NCI-H146 treated with DMSO at 0.1 percent for 48 hours (cell line): ENCODE measurements around the gene EMID1.
A peak's percentile ranks its signal among the peaks of the same experiment; 100 is the strongest.
"Not testable (repeated sequence)": the region's sequence is repeated elsewhere in the genome, so short reads cannot be mapped to it uniquely, and the experiment has no call there.

ENCODE experiments used
- DNase-seq: peaks from one replicate; lab custom pipeline; 2025; ENCODE audit not compliant: unreplicated experiment; lab: John Stamatoyannopoulos, UW

EMID1 gene

DNA sequence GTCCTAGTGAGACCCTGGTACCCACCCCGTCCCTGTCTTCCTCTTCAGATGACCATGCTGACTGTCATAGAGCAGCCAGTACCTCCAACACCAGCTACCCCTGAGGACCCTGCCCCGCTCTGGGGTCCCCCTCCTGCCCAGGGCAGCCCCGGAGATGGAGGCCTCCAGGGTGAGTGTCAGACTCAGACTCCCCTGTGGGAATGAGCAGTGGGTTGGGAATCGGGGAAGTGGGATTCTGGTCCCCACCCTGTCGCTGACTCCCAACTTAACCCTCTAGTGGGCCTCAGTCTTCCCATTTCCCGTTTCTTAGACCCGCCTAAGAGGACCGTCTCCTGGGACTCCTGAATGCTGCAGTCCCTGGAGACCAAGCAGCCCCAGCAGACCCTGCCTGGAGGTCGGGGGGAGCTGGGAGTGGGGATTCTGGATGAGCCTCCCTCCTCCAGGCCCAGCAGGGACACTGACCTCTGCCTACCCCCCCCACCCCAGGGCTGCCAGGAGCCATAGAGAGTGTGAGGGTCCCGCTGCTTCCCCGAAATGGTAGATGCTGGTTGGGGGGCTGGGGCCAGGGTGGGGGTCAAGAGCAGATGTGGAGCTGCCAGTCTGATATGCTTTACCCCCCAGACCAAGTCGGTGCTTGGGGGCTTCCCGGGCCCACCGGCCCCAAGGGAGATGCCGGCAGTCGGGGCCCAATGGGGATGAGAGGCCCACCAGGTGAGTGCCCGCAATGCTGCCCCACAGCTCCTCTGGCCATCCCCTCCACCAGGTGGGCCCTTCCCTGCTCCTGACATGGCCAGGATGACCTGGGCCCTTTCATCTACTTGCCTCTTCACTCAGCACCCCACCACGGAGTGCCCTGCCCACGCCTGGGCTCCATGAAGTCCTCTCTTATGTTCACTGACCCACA, 25.5 kb downstream of the EMID1 start:
- no peak for DNase-seq

DNA sequence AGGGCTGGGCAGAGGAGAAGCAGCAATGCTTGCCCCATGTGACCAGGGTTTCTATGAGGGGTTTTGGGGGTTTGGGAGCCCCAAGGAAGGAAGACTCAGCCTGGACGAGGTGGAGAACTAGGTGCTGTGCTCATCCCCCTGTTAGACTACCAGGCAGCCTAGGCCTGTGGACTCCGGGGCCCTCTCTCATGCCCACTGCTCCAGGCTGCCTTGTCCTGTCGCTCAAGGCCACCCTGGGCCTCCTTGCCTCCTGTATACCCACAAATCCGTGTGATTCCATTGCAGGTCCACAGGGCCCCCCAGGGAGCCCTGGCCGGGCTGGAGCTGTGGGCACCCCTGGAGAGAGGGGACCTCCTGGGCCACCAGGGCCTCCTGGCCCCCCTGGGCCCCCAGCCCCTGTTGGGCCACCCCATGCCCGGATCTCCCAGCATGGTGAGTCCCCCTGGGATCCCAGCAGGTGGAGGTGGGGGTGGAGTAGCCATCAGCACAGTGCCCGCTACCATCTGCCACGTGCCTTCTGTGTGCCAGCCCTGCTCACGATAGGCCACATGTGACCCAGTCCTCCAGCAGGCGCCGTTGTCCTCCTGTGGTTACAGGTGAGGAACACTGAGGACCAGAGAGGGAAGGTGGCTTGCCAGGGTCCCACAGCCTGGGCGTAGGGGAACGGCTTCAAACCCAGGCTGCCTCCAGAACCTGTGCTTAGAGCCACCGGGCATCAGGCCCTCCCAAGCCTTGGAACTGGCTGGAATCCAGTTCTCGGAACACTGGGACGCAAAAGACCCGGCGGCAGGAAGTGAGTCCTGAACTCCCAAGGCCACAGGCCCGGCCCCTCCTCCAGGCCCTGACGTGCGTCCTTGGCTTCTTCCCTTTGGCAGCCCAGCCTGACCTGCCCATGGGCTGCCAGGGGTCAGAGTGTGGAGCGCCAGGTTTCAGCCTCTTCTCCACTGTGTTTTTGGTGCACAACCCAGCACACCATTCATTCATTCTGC, 26.6 kb downstream of the EMID1 start:
- DNase-seq = no peak

DNA sequence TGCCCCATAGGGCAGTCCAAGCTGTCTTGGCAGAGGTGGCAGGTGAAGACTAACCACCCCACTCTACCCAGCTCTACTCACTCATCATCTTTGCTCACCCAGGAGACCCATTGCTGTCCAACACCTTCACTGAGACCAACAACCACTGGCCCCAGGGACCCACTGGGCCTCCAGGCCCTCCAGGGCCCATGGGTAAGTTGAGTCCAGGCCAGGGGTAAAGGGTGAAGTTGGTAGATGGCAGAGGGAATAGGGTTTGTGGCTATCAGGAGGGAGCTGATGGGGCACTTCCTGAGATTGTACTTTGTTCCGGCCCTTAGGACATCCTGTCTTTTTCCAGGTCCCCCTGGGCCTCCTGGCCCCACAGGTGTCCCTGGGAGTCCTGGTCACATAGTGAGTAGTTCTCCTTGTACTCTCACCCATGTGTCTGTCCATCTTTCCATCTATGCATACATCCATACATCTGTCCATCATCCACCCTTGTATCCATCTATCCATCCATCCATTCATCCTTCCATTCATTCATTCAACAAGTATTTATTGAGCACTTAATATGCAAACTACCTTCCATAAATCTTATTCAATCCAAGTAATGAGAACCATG, 27.7 kb downstream of the EMID1 start:
- DNase-seq = no peak

DNA sequence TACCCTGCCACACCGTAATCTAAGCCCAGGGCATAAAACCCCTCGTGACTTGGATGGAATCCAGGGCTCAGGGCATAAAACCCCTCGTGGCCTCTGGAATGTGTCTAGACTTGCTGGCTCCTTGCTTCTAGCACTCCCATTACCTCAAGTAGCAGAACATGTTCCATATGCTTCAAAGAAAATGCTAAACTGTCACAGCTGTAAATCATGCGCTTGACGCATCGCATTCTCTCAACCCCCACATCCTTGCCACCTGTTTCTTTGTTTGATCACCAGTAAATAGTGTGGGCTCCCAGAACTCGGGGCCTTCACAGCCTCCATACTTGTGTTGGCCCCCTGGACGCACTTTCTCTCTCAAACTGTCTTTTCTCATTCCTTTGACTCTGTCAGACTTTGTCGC, 34.8 kb downstream of the EMID1 start:
- not testable (repeated sequence) for DNase-seq

DNA sequence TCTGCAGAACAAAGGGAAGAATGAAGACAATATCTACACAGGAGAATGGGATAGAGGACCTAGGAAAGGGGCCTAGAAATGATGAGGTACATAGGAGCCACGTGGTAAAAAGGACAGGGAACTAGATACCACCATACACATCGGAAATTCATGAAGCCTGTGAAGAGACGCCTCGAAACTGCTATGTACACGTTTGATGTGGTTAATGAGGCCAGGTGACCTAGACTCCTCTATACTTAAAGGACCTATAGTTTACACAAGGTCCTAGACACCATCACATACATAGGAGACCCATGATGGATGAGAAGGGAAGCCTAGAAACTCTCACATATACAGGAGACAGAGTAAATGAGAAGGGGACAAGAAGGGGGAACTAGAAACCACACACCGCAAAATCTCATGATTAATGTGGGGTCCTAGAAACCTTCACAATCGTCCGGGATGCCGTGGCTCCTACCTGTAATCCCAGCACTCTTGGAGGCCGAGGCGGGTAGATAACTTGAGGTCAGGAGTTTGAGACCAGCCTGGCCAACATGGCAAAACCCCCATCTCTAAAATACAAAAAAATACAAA, 38.3 kb downstream of the EMID1 start:
- DNase-seq = no peak

DNA sequence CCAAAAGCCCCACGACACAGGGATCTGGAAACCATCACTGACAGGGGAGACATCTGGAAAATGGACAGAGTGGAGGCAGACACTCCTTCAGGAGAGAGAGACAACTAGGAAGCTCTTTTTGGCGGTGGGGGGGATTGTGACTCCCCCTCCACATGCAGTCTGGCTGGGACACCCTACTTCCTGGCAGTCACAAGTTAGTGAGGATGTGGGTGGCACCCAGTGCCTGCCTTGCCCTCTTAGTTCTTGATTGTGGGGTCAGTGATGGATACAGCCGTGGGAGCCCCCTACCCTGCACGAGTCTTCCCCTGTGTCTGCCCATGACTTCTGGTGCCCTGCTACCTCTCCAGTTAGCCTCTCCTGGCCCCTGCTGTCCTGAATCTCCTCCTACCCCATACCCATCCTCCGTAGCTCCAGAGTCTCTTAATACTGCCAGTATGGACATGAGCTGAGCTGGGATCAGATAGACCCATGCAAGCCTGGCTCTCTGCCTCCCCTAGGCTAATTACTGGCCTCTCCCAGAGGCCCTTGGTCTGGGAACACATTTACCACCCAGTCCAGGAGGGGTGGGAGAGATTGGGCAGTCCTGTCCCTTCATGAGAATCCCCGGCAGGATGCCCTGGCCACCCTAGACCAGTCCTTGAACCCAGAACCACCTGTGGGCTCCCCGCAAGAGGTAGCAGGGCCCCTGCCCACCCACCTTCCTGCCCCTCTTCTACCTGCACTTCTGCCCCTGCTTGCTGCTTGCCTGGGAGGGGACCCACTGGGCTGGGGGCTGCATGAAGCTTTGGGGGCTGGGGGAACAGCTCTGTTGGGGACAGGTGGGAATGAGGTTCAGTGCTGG, 39.3 kb downstream of the EMID1 start:
- no peak for DNase-seq

DNA sequence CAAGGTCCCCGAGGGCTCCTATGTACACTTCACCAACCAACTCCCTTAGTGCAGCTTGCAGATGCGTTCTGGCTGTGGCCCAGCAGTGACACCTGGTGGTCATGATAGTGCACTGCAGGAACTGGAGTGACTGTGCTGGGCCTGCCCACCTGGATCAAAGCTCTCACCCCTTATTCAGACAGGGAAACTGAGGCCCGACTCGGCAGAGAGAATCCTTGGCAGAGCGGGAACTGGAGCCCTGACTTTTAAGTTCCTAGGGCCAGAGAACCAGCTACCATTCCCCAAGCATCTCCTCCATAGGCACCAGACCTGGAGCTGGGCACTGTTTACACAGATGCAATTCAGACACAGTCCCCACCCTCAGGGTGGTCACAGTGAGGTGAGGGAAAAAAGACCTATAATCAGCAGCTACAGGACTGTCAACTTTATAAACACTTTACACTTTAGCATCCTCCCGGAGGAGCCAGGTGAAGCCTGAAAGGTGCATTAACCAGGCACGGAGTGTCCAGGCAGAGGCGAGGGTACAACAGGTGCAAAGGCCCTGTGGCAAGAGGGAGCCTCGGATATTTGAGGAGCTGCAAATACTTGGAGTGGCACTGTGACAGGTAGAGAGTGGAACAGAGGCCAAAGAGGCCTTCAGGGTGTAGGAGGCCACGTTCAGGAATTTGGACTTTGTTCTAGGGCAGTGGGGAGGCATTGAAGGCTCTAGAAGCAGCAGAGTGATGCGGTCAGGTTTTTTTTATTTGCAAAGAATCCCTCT, 40.1 kb downstream of the EMID1 start:
- DNase-seq = peak; percentile 24

DNA sequence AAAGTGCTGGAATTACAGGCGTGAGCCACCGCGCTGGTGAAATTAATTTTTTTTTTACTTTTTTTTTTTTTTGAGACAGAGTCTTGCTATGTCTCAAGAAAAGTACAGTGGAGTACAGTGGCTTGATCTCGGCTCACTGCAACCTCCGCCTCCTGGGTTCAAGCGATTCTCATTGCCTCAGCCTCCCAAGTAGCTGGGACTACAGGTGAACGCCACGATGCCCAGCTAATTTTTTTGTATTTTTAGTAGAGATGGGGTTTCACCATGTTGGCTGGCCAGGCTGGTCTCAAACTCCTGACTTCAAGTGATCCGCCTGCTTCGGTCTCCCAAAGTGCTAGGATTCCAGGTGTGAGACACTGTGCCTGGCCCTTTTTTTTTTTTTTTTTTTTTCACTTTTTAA, 42.2 kb downstream of the EMID1 start:
- DNase-seq = not testable (repeated sequence)

DNA sequence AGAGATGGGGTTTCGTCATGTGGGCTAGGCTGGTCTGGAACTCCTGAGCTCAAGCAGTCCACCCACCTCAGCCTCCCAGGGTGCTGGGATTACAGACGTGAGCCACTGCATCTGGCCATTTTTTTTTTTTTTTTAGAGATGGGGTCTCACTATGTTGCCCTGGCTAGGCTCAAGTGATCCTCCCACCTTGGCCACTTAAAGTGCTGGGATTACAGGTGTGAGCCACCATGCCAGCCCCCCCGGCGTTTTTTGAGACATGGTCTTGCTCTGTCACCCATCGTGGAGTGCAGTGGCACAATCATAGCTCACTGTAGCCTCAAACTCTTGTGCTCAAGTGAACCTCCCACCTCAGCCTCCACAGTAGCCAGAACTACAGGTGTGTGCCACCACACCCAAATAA, 45.6 kb downstream of the EMID1 start:
- no peak for DNase-seq

DNA sequence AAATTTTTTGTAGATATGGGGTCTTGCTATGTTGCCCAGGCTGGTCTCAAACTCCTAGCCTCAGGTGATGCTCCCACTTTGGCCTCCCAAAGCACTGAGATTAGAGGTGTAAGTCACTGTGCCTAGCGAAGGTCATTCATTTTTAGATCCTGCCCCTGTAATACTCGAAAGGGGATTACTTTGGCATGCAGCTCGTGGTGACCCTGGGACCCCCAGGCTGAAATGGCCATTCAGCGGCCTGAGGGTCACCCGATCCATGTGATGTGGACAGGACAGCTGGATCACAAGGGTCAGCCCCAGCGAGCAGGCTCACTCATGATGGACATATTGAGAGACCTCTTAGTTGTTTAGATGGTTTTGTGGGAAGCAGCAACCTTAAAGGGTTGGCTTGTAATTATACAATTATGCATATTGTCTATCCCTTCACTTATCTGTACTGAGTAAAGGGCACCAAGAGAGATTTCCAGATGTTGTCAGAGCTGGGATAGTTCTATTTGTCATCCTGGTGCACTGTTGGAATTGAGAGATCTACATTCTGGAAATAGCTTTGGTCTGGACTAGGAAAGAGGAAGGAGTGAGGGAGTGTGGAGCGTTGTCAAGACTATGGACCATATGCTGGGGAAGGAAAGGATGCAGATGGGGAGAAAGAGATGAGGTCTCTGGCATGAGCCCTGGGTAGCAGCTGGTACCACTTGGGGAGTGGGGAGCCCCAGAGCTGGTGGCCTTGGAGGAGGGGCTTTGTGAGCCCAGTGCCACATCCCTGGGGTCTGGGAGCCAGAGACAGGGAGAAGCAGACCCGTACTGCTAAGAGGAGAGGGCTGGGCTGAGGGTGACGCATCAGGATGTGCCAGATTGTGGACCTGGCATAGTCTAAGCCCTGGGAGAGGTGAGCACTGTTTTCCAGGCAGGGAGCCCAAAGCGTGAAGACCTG, 46.5 kb downstream of the EMID1 start:
- no peak for DNase-seq

DNA sequence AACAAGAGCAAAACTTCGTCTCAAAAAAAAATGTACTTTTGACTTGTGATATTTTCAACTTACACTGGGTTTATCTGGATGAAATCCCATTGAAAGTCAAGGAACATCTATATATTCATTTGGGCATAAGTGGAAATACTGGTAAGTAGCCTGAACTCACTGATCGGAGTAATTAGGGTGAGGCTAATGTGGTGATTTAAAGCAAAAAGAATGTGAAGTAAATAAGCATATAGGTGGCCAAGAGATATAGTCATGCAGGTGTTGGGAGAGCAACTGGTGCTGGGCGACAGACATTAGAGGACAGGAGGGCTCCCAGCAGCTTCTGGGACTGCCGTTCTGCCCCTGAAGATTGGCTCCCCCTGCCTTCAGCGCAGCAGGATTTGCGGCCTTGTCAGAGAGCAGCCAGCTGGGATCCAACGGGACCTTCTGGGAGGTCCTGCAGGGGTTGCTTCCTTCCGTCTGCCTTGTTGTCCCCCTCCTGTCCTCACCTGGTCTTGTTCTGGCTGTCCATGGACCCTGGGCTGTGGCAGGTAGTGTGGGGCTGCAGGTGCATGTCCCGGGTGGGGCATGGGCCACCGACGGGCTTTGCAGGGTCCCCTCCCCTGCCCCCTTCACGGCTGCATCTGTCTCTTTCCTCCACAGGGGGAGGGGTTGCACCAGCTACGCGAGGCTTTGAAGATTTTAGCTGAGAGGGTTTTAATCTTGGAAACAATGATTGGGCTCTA, 48.0 kb downstream of the EMID1 start:
- DNase-seq = no peak

DNA sequence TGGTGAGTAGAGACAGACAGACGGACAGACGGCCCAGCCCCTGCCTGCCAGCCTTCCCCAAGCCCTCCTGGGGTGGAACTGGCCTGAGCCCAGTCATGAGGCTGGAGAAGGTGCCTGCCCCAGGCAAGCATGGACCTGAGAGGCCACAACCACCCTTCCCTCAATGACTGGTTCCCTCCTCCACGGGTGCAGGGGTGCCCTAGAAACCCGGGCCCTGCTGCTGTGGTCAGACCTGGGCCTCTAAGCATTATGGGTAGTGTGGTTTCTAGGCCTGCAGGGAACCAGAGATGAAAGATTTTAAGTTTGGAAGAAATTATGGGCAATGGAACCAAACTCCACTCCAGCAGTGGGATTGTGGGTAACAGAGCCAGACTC, 48.6 kb downstream of the EMID1 start:
- DNase-seq = no peak

DNA sequence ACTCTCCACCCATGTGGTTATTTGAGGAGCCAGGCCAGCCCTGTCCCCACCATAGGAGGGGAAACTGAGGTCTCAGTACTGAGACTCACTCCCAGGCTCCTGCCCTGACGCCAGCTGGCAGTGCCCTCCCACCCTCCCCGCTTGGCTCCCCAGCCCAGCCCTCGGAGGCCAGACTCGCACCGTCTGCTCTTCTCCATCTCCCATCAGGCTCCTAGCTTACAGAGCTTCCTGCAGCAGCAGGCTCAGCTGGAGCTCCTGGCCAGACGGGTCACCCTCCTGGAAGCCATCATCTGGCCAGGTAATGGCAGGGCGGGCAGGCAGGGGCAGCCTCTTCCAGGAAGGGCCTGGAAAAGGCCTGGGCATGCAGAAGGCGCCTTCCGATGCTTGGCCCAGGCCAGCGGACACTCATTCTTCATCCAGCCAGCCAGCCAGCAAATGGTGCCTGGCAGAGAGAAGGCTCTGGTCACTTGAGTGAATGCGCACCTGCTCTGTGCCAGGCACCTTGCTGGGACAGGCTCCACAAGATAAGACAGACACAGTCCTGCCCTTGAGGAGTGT, 49.4 kb downstream of the EMID1 start:
- no peak for DNase-seq

DNA sequence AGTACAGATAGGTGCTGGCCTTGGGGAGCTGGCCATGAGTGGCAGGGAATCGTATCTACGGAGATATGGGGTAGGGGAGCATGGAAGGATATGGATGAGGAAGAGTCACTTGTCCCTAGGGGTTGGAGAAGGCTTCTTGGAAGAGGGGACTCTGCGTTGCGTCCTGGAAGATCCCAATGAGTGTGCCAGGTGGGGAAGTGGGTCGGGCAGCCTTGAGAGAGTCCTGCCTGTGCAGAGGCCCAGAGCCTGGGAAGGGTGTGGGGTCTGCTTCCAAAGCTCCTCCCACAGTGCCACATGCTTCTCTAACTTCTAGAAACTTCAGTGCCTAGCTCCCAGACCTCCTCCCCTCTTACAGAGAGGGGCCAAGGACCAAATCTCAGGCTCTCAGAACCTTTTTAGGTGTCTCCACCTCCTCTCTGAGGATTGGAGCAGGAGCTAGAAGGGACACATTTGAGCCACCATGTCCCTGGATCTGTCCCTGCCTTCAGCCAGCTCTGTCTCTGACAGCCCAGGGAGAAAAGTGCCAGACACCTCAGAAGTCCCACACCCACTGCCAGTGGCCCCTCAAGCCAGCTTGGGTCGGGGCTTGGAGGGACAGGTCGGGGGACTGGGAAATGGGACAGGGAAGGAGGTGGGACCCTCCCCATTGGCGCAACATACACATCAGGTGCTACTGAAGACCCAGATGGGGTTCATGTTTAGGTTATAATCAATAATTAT, 51.1 kb downstream of the EMID1 start:
- no peak for DNase-seq

DNA sequence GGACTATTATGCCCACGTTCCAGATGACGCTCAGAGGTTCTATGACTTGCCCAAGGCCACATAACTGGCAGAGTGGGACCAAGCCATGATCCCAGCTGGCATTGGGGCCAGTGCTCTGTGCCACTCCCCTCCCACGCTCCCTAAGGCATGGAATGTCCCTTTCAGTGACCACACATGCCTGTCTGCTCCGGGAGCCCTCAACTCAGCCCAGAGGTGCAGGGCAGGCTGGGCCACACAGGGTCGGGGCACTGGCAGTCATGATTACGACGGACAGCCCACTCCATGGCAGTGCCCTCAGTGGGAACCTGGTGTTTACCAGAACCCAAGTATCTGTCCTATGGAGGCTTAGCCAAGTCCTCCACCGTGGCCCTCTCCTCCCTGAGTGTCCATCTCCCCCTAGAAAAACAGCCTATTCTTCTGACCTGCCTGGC, 52.1 kb downstream of the EMID1 start:
- no peak for DNase-seq

DNA sequence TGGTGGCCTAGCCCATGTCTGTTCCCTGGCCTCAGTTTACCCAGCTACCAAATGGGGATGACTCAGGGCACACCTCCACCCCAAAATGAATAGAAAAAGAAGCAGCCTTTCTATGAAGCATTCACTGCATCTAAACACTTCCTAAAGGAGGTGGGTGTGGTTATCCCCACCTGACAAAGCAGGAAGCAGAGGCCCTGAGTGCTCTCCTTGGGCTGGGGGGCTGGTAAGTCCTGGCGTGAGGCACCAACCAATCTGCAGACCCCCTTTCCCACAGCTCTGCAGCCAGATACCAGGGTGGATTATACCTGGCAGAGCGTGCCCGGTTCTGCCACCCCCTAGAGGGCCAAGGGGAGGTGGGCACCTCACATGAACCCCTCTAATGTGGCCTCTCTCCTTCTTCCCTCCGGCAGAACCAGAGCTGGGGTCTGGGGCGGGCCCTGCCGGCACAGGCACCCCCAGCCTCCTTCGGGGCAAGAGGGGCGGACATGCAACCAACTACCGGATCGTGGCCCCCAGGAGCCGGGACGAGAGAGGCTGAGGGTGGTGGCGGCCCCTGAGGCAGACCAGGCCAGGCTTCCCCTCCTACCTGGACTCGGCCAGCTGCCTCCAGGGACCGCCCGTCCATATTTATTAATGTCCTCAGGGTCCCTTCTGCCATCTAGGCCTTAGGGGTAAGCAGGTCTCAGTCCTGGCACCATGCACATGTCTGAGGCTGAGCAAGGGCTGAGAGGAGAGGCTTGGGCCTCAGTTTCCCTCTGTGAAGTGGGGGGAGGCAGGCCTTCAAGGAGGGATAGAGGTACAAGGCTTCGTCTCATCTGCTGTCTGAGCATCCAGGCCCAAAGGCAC, 52.9 kb downstream of the EMID1 start:
- DNase-seq = no peak
